GM18511 (cell line): ENCODE measurements around the gene RAB44.

Source experiments
- ATAC-seq: cut with Tn5 transposase; IDR thresholded peaks from one replicate; pipeline ENCODE4 v1.9.1; 2021; ENCODE audit warnings: mild to moderate bottlenecking, moderate library complexity; ENCODE audit not compliant: unreplicated experiment

Gene RAB44

DNA sequence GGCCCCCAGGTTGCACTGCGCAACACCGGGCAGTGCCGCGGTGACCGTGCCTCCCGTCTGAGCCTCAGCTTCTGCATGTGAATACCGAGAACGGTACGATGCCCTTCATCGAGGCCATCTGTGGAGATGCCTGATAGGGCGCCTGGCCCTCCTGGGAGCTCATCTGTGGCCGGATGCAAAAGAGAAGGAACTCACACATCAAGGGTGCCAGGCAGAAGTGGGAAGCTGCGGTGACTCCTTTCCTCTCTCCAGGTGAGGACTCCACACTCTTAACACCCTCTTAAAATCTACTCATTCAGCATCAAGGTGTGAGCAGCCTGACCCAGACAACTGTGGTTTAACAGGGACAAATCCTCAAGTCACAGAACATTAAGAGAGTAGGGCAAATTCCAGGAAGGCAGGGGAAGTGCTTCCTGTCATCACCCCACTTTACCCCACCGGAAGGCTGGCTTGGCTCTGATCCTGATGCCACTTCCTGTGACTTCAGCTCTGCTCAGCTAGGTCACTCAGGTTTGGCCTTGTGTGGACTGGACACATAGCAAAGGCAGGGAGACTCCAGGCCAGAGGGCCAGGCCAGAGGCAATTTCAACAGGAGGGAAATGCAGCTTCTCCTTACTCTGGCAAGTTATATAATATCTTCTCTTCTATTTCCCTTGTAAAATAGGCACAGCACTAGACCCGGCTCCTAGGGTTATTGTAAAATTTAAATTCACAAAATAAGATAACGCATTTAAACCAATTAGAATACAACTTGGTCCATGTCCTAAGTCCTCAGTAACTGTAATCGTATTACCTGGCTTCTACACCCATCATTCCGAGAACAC, 72.3 kb downstream of the RAB44 start:
- no peak for ATAC-seq

GRCh38 chr6:36771145-36771544, 73.5 kb downstream of the RAB44 start:
- ATAC-seq, result no peak

DNA sequence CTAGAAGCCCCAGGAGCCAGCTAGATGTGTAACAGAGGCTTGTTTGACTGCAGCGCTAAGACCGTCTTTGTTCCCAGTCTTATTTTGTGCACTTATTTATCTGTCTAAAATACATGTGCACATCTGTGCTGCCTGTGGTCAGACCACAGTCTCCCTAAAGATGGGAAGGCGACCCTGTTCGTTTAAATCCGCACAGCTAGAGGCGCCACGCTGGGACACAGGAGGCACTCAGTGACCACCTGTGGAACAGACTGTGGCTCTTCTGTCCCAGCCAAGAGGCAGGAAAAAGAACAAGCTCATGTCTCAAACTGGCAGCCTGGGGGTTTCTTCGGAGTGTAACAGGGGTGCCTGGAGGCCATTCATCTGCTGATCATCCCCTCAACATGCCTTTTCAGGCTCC, 74.8 kb downstream of the RAB44 start:
- ATAC-seq, result no peak

GRCh38 chr6:36774331-36774730, 76.7 kb downstream of the RAB44 start:
- ATAC-seq, result no peak

DNA sequence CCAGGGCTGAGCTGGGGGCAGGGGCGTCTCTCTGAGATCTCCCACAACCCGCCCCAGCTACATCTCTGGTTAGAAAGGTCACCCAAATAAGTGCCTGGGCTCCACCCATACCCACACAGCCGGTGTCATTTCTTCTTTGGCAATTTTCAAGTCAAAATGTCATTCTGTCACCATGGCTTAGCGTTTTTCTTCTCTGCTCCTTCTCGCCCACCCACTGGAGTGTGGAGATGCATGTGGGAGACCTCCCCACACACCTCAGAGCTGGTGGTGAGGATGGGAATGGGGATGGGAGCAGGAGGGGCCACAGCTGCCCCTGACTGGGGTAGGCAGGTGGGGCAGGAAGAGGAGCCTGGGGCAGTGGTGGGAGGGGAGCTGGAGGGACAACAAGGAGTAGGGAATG, 78.5 kb downstream of the RAB44 start:
- ATAC-seq, result no peak

- no peak for ATAC-seq
Measured at GRCh38 chr6:36777801-36778200, 80.2 kb downstream of the RAB44 start.

DNA sequence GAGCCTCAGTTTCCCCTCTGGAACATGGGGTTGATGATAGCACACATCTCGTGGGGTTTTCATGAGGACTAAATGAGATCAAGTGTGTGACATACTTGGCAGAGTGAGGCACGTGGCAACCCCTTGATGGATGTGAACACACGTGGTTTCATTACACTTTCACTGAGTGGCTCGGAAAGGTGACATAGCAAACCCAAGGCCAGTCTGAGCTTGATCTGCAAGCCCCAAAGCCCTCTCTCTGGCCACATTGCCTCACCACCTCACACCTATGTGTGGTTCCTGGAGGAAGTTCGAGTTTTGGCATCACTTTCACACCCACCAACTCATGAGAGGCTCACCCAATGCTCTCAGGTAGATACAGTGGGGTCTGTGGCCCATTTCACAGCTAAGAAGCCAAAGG, 81.6 kb downstream of the RAB44 start:
- no peak for ATAC-seq

GRCh38 chr6:36780442-36781177, 83.0 kb downstream of the RAB44 start:
- ATAC-seq, result no peak

- no peak for ATAC-seq
Measured at GRCh38 chr6:36781669-36782068, 84.0 kb downstream of the RAB44 start.
